HepG2 (cell line): ENCODE results near the gene BCL2L2. TPM values are rescaled to one million over a fixed set of nuclear protein-coding genes. Genes with fewer than 3 reads are reported as not detected.
A peak's percentile ranks its signal among the peaks of the same experiment; 100 is the strongest.

Source experiments
- CBX1 ChIP-seq: IDR thresholded peaks from one replicate; pipeline ENCODE4 v1.6.1; 2016; ENCODE audit warnings: antibody characterized with exemption, low read depth
- DBP ChIP-seq: sonication (generic); formaldehyde crosslinking; IDR thresholded peaks from 2 replicates; pipeline ENCODE4 v1.4.0; 2020; ENCODE audit warnings: missing genetic modification reagents; ENCODE audit errors: not compliant biosample characterization
- EP300 ChIP-seq, 3 experiments: sonication (generic) in 1 of 3; formaldehyde crosslinking in 1 of 3; IDR thresholded peaks; 2 replicates each; pipeline versions ENCODE4 v1.5.1 to v1.6.1; 2011 to 2020; ENCODE audit warnings: low read depth in 2 of 3, low read length in 2 of 3, borderline replicate concordance in 1 of 3, improper control_type of control experiment in 1 of 3, mild to moderate bottlenecking in 1 of 3, missing genetic modification reagents in 1 of 3, moderate library complexity in 1 of 3
- FOXC1 ChIP-seq: sonication (generic); formaldehyde crosslinking; IDR thresholded peaks from 2 replicates; pipeline ENCODE4 v1.8.0; 2022; ENCODE audit warnings: mild to moderate bottlenecking, missing genetic modification reagents, borderline replicate concordance
- KLF12 ChIP-seq: sonication (generic); formaldehyde crosslinking; IDR thresholded peaks from 2 replicates; pipeline ENCODE4 v1.4.0; 2020; ENCODE audit warnings: missing genetic modification reagents, borderline replicate concordance
- MEIS2 ChIP-seq: sonication (generic); formaldehyde crosslinking; IDR thresholded peaks from 2 replicates; pipeline ENCODE4 v1.9.0; 2021; ENCODE audit warnings: mild to moderate bottlenecking, missing genetic modification reagents
- MXD1 ChIP-seq: sonication (generic); formaldehyde crosslinking; IDR thresholded peaks from 2 replicates; pipeline ENCODE4 v1.4.0; 2020; ENCODE audit warnings: mild to moderate bottlenecking, missing genetic modification reagents
- RBAK ChIP-seq: sonication (generic); formaldehyde crosslinking; IDR thresholded peaks from 2 replicates; pipeline ENCODE4 v1.5.1; 2020; ENCODE audit warnings: mild to moderate bottlenecking, missing genetic modification reagents
- ZBTB4 ChIP-seq: sonication (generic); formaldehyde crosslinking; IDR thresholded peaks from 2 replicates; pipeline ENCODE4 v1.4.0; 2020; ENCODE audit warnings: missing genetic modification reagents, mild to moderate bottlenecking, borderline replicate concordance
- ZFP90 ChIP-seq: sonication (generic); formaldehyde crosslinking; IDR thresholded peaks from 2 replicates; pipeline ENCODE4 v1.8.0; 2022; ENCODE audit warnings: missing genetic modification reagents, mild to moderate bottlenecking, inconsistent platforms, borderline replicate concordance
- ZMYM2 ChIP-seq: sonication (generic); formaldehyde crosslinking; IDR thresholded peaks from 2 replicates; pipeline ENCODE4 v1.8.0; 2022; ENCODE audit warnings: mild to moderate bottlenecking, missing genetic modification reagents
- ZNF17 ChIP-seq: sonication (generic); formaldehyde crosslinking; IDR thresholded peaks from 2 replicates; pipeline ENCODE4 v1.5.0; 2020; ENCODE audit warnings: mild to moderate bottlenecking, missing genetic modification reagents
- ZNF276 ChIP-seq: sonication (generic); formaldehyde crosslinking; IDR thresholded peaks from 2 replicates; pipeline ENCODE4 v1.4.0; 2020; ENCODE audit warnings: mild to moderate bottlenecking, low read depth, missing genetic modification reagents
- ZNF333 ChIP-seq: sonication (generic); formaldehyde crosslinking; IDR thresholded peaks from 2 replicates; pipeline ENCODE4 v1.4.0; 2020; ENCODE audit warnings: mild to moderate bottlenecking, missing genetic modification reagents, borderline replicate concordance
- ZNF670 ChIP-seq: sonication (generic); formaldehyde crosslinking; IDR thresholded peaks from 2 replicates; pipeline ENCODE4 v1.8.0; 2022; ENCODE audit warnings: mild to moderate bottlenecking, missing genetic modification reagents, borderline replicate concordance
- polyA plus RNA-seq, 8 experiments: library from polyadenylated mRNA; depleted of rRNA in 3 of 8; stranded (reverse) in 7 of 8; unstranded in 1 of 8; fragments of >200 nt; fragmentation: Illumina TruSeq in 4 of 8; extraction: Trizol in 4 of 8; gene quantifications; 2 replicates each; pipeline versions ENCODE4 v1.2.1 to v1.2.3, GENCODE V29; 2011 to 2016; ENCODE audit warnings: low read depth in 4 of 8, missing spikeins in 1 of 8, mixed read lengths in 1 of 8; ENCODE audit not compliant: insufficient read depth in 1 of 8
- total RNA-seq, 5 experiments: library from RNA; depleted of rRNA; stranded (reverse); fragments of >200 nt; fragmentation: Illumina TruSeq; extraction: Trizol; gene quantifications; 2 replicates each; pipeline ENCODE4 v1.2.3, GENCODE V29; 2016; ENCODE audit warnings: low read depth in 1 of 5

The BCL2L2 gene
- total and polyA plus RNA-seq, 2 of the 13 experiments (the other 11 are each of a cell fraction or from before 2014, with no cell fraction given): 28.1 to 49.8 TPM

GRCh38 chr14:23321572-23322547 lies 15.2 kb downstream of the BCL2L2 start (continued):
- TF ChIP-seq ZNF333: no peak
- peak; percentile 70 for TF ChIP-seq DBP (CRISPR knock-in tag)
- peak; percentile 14; the same call in 1 of the 2 replicates for TF ChIP-seq RBAK (CRISPR knock-in tag)
- peak; percentile 30; the same call in 1 of the 2 replicates for TF ChIP-seq MEIS2
- TF ChIP-seq ZFP90 (CRISPR knock-in tag): no peak; the same call in 1 of the 2 replicates
- no peak for TF ChIP-seq ZMYM2 (CRISPR knock-in tag)
- TF ChIP-seq CBX1: peak; percentile 29
- no peak for TF ChIP-seq ZNF276 (CRISPR knock-in tag)
- peak; percentile 90; the same call in 1 of the 2 replicates for TF ChIP-seq FOXC1 (CRISPR knock-in tag)
- TF ChIP-seq MXD1 (CRISPR knock-in tag): no peak
- TF ChIP-seq ZNF670 (CRISPR knock-in tag): no peak; the same call in 1 of the 2 replicates
- no peak; the same call in 1 of the 2 replicates for TF ChIP-seq KLF12 (CRISPR knock-in tag)
- peak; percentile 67; the same call in 1 of the 2 replicates for TF ChIP-seq ZBTB4 (CRISPR knock-in tag)
- no peak for TF ChIP-seq EP300 (IDR thresholded peaks at IDR 0.05; ENCODE audit: low read depth in 2 of 2, low read length in 2 of 2)
- no peak for TF ChIP-seq EP300 (CRISPR knock-in tag; IDR thresholded peaks at IDR 0.05; ENCODE audit: borderline replicate concordance)
- TF ChIP-seq ZNF17: no peak
